H1 (cell line): ENCODE results near the gene UGGT1. TPM values are rescaled to one million over a fixed set of nuclear protein-coding genes. Genes with fewer than 3 reads are reported as not detected.

Source experiments
- CTCF ChIA-PET: fragments of 300-600 bp; sonication (Branson Sonifier 250); formaldehyde crosslinking; loops from one replicate; lab custom pipeline; 2021; ENCODE audit not compliant: partially characterized antibody; lab: Charles Lee
- POLR2A ChIA-PET: fragments of 300-600 bp; sonication (Branson Sonifier 250); formaldehyde crosslinking; loops from one replicate; lab custom pipeline; 2021; ENCODE audit warnings: inconsistent platforms; ENCODE audit not compliant: partially characterized antibody; lab: Charles Lee
- DNase-seq, 2 experiments: peaks; one replicate each; pipeline versions ENCODE4 v3.0.0 to v3.0.0-alpha.2; 2010 to 2022; ENCODE audit warnings: low spot score in 2 of 2, low read depth in 1 of 2, mixed read lengths in 1 of 2
- FAIRE-seq: peaks from 2 replicates; lab custom pipeline; 2011; peaks lifted over from hg19 to GRCh38; lab: Jason Lieb, UNC
- H2AFZ ChIP-seq: 2 replicates; pipeline ENCODE4 v1.8.1; 2012; ENCODE audit warnings: low read length, inconsistent platforms
- H2AK5ac ChIP-seq: 2 replicates; pipeline ENCODE4 v1.6.1; 2013; ENCODE audit warnings: low read depth, low read length
- H2BK120ac ChIP-seq: replicated peaks from 2 replicates; pipeline ENCODE3; 2013; ENCODE audit warnings: low read depth, low read length, inconsistent platforms
- H2BK12ac ChIP-seq: 2 replicates; pipeline ENCODE4 v1.6.1; 2013; ENCODE audit warnings: low read depth, low read length
- H2BK15ac ChIP-seq: 2 replicates; pipeline ENCODE4 v1.6.1; 2013; ENCODE audit warnings: low read length
- H2BK20ac ChIP-seq: 2 replicates; pipeline ENCODE4 v1.6.1; 2013; ENCODE audit warnings: low read length
- H2BK5ac ChIP-seq: 2 replicates; pipeline ENCODE4 v1.6.1; 2013; ENCODE audit warnings: low read depth, low read length
- H3K14ac ChIP-seq: 2 replicates; pipeline ENCODE4 v1.6.1; 2013; ENCODE audit warnings: inconsistent platforms; ENCODE audit not compliant: insufficient read length
- H3K18ac ChIP-seq: 2 replicates; pipeline ENCODE4 v1.6.1; 2013; ENCODE audit warnings: low read length; ENCODE audit errors: extremely low read depth
- H3K23ac ChIP-seq: 2 replicates; pipeline ENCODE4 v1.6.1; 2013; ENCODE audit warnings: inconsistent platforms; ENCODE audit not compliant: insufficient read length
- H3K23me2 ChIP-seq: 2 replicates; pipeline ENCODE4 v1.6.1; 2013; ENCODE audit warnings: low read depth, low read length
- H3K27ac ChIP-seq: 2 replicates; pipeline ENCODE4 v1.6.1; 2011; ENCODE audit warnings: low read depth, low read length, inconsistent platforms
- H3K27me3 ChIP-seq, 4 experiments: replicated peaks in 1 of 4; 1 replicate in 1 of 4; 2 replicates in 3 of 4; pipeline versions ENCODE4 v1.6.1 to v1.8.1; 2011 to 2013; ENCODE audit warnings: low read length in 3 of 4, mild to moderate bottlenecking in 3 of 4, inconsistent platforms in 2 of 4, mixed read lengths in 2 of 4, moderate library complexity in 1 of 4; ENCODE audit not compliant: control insufficient read depth in 3 of 4, insufficient read depth in 3 of 4; ENCODE audit errors: extremely low read depth in 1 of 4
- H3K36me3 ChIP-seq, 4 experiments: 2 replicates each; pipeline versions ENCODE4 v1.6.1 to v1.8.1; 2011 to 2013; ENCODE audit warnings: mild to moderate bottlenecking in 4 of 4, low read length in 3 of 4, moderate library complexity in 2 of 4, control low read depth in 1 of 4, inconsistent platforms in 1 of 4; ENCODE audit not compliant: insufficient read depth in 4 of 4, control insufficient read depth in 2 of 4
- H3K4ac ChIP-seq: replicated peaks from 2 replicates; pipeline ENCODE3; 2013; ENCODE audit warnings: low read length, low read depth, mixed read lengths, inconsistent platforms; ENCODE audit not compliant: insufficient read length
- H3K4me1 ChIP-seq, 4 experiments: replicated peaks in 1 of 4; 1 replicate in 1 of 4; 2 replicates in 3 of 4; pipeline versions ENCODE4 v1.6.1 to v1.8.1; 2011 to 2013; ENCODE audit warnings: low read length in 3 of 4, inconsistent platforms in 2 of 4, mixed read lengths in 1 of 4; ENCODE audit not compliant: insufficient read depth in 4 of 4, control insufficient read depth in 3 of 4
- H3K4me2 ChIP-seq, 2 experiments: 2 replicates each; pipeline versions ENCODE4 v1.6.1 to v1.8.1; 2011 to 2013; ENCODE audit warnings: low read depth in 2 of 2, low read length in 2 of 2, control low read depth in 1 of 2, inconsistent platforms in 1 of 2, mild to moderate bottlenecking in 1 of 2; ENCODE audit not compliant: insufficient read depth in 1 of 2
- H3K4me3 ChIP-seq, 4 experiments: fragments of 200-600, 300-600 bp in 1 of 4; sonication (generic), shearing (Covaris generic), sonication (Bioruptor Twin) in 1 of 4; 2 replicates each; pipeline versions ENCODE4 v1.5.1 to v1.8.1; 2011 to 2016; ENCODE audit warnings: low read length in 4 of 4, low read depth in 3 of 4, control low read depth in 2 of 4, inconsistent platforms in 2 of 4, mild to moderate bottlenecking in 2 of 4, mixed read lengths in 1 of 4, moderate library complexity in 1 of 4; ENCODE audit not compliant: insufficient read depth in 2 of 4; ENCODE audit errors: extremely low read depth in 1 of 4
- H3K56ac ChIP-seq: replicated peaks from 2 replicates; pipeline ENCODE3; 2013; ENCODE audit warnings: low read depth, mild to moderate bottlenecking, mixed read lengths, low read length, inconsistent platforms; ENCODE audit not compliant: insufficient read length
- H3K79me1 ChIP-seq: 2 replicates; pipeline ENCODE4 v1.6.1; 2013; ENCODE audit warnings: low read depth, low read length, control low read depth
- H3K79me2 ChIP-seq, 2 experiments: 2 replicates each; pipeline versions ENCODE4 v1.6.1 to v1.8.1; 2012 to 2013; ENCODE audit warnings: low read length in 2 of 2, mild to moderate bottlenecking in 2 of 2, inconsistent platforms in 1 of 2; ENCODE audit not compliant: insufficient read depth in 2 of 2, control insufficient read depth in 1 of 2
- H3K9ac ChIP-seq, 4 experiments: replicated peaks in 1 of 4; 1 replicate in 1 of 4; 2 replicates in 3 of 4; pipeline versions ENCODE4 v1.6.1 to v1.8.1; 2011 to 2013; ENCODE audit warnings: low read depth in 3 of 4, low read length in 3 of 4, control low read depth in 2 of 4, mild to moderate bottlenecking in 2 of 4, moderate library complexity in 2 of 4, inconsistent platforms in 1 of 4; ENCODE audit errors: extremely low read depth in 1 of 4
- H3K9me3 ChIP-seq, 2 experiments: 2 replicates each; pipeline versions ENCODE4 v1.6.1 to v1.8.1; 2012 to 2013; ENCODE audit warnings: mild to moderate bottlenecking in 2 of 2, moderate library complexity in 2 of 2, control low read depth in 1 of 2, inconsistent platforms in 1 of 2, low read depth in 1 of 2, low read length in 1 of 2, mixed read lengths in 1 of 2; ENCODE audit not compliant: insufficient read depth in 2 of 2
- H4K20me1 ChIP-seq, 2 experiments: replicated peaks in 1 of 2; 2 replicates each; pipeline versions ENCODE3 to v1.8.1; 2011 to 2013; ENCODE audit warnings: inconsistent platforms in 2 of 2, low read length in 2 of 2, mild to moderate bottlenecking in 1 of 2; ENCODE audit not compliant: insufficient read depth in 2 of 2, control insufficient read depth in 1 of 2
- H4K5ac ChIP-seq: 2 replicates; pipeline ENCODE4 v1.6.1; 2013; ENCODE audit warnings: low read length, low read depth, mixed read lengths, inconsistent platforms; ENCODE audit not compliant: insufficient read length
- H4K8ac ChIP-seq: 2 replicates; pipeline ENCODE4 v1.8.0; 2013; ENCODE audit warnings: mild to moderate bottlenecking, moderate library complexity, low read length, inconsistent platforms; ENCODE audit not compliant: insufficient read depth; ENCODE audit errors: extremely low read depth
- H4K91ac ChIP-seq: replicated peaks from 2 replicates; pipeline ENCODE3; 2013; ENCODE audit warnings: low read length, mixed read lengths, inconsistent platforms; ENCODE audit not compliant: insufficient read length
- CBX8 ChIP-seq: fragments of 300-800, 300-1000 bp; sonication (generic); IDR thresholded peaks from 2 replicates; pipeline ENCODE4 v1.7.1; 2016; ENCODE audit warnings: low read depth, low read length, borderline replicate concordance
- CTBP2 ChIP-seq: IDR thresholded peaks from 2 replicates; pipeline ENCODE4 v1.7.0; 2011; ENCODE audit warnings: borderline replicate concordance, mild to moderate bottlenecking, moderate library complexity, mixed read lengths, low read length; ENCODE audit not compliant: insufficient read depth, insufficient read length
- GTF2F1 ChIP-seq: IDR thresholded peaks from 2 replicates; pipeline ENCODE4 v1.6.1; 2012; ENCODE audit warnings: low read depth, low read length, improper control_type of control experiment, borderline replicate concordance
- HDAC6 ChIP-seq: IDR thresholded peaks from one replicate; pipeline ENCODE4 v1.7.1; 2012; ENCODE audit warnings: low read depth, mild to moderate bottlenecking, inconsistent platforms, low read length, moderate library complexity
- RBBP5 ChIP-seq: IDR thresholded peaks from 2 replicates; pipeline ENCODE4 v1.7.1; 2012; ENCODE audit warnings: low read depth, mild to moderate bottlenecking, inconsistent platforms, low read length, moderate library complexity, borderline replicate concordance
- TBP ChIP-seq: IDR thresholded peaks from 2 replicates; pipeline ENCODE4 v1.6.1; 2011; ENCODE audit warnings: low read depth, low read length, improper control_type of control experiment
- WGBS, 2 experiments: shearing (Covaris generic) in 1 of 2; methylation state at CpG; one replicate each; pipeline versions ENCODE4 v1.1.6 to v1.1.7; 2013 to 2015; ENCODE audit warnings: low lambda C conversion rate in 2 of 2, mixed read lengths in 2 of 2, inconsistent platforms in 1 of 2, low coverage in 1 of 2, missing lambda C conversion rate in 1 of 2; ENCODE audit not compliant: insufficient replicate concordance in 2 of 2, insufficient coverage in 1 of 2, insufficient read length in 1 of 2; ENCODE audit errors: extremely low coverage in 1 of 2, missing lambda C conversion rate in 1 of 2; 5-methylcytosine and 5-hydroxymethylcytosine counted together
- polyA plus RNA-seq, 7 experiments: library from polyadenylated mRNA; depleted of rRNA in 3 of 7; stranded (reverse) in 5 of 7; unstranded in 2 of 7; fragments of >200 nt in 5 of 7; fragments of 200-250 nt in 2 of 7; gene quantifications; 1 replicate in 5 of 7; 2 replicates in 1 of 7; 4 replicates in 1 of 7; pipeline versions ENCODE4 v1.2.1 to v1.2.3, GENCODE V29; 2011 to 2013; ENCODE audit warnings: missing spikeins in 2 of 7, mixed read lengths in 2 of 7
- total RNA-seq: library from RNA; stranded (reverse); fragmentation: NEBNext Ultra II Directional; extraction: Animal tissue kit (Norgen Biotek cat#: 25700); gene quantifications from 2 replicates; pipeline ENCODE4 v1.2.1, GENCODE V29; 2021

The UGGT1 gene
- total and polyA plus RNA-seq, 2 of the 8 experiments (the other 6 are each of a cell fraction or from before 2014, with no cell fraction given), result 14.9 to 57.3 TPM

DNA sequence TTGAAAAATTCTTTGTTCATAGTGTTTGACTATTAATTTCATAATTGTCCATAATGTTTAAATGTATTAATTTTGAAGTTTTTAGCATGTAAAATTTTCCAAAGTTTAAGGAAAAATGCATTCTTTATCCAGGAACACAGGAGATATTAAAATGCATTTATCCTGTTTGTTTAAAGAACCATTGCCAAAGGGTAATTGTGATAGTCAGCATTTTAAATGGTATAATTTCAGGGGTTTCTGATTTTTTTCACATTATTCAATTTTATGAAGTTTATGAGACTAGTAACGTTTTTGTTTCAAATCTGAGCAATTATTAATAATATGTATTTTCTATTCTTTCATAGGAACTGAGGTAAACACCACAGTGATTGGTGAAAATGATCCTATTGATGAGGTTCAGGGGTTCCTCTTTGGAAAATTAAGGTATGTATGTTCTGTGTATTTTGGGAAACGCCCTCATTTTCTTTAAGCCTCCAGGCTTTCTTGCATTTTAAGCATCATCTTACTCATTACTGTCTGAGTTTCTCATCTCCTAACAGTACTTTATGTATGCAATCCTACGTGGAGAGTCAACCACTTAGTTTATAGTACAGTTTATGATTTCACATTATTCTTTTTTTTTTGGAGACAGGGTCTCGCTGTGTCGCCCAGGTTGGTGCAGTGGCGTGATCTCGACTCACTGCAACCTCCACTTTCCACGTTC is 25.1 kb downstream of the UGGT1 start:
- TF ChIP-seq GTF2F1, result no peak
- no peak for TF ChIP-seq CBX8
- TF ChIP-seq HDAC6, result no peak
- no peak for TF ChIP-seq RBBP5
- TF ChIP-seq CTBP2, result no peak
- TF ChIP-seq TBP, result no peak
- Histone ChIP-seq H3K79me2 (no peaks in the 10 kb centered on the region), H2BK20ac (no peak overlapping the region), H3K27me3 (no peaks in the 10 kb centered on the region), H3K79me1 (no peaks in the 10 kb centered on the region), H3K4ac (no peak overlapping the region), H4K5ac (no peak overlapping the region), H3K56ac (no peak overlapping the region), H3K4me3 (no peak overlapping the region), H2BK12ac (no peak overlapping the region), H2BK120ac (no peak overlapping the region), H3K4me2 (no peak overlapping the region), H2BK15ac (no peak overlapping the region), H3K18ac (no peak overlapping the region), H3K9ac (no peak overlapping the region), H3K27ac (no peak overlapping the region), H2AFZ (no peak overlapping the region), H3K36me3 (peaks cover 0 to 60% (median 33%) of the 10 kb centered on the region in 4 experiments; a peak in 7 of 8 replicates), H3K23me2 (no peaks in the 10 kb centered on the region), H3K4me1 (no peaks in the 10 kb centered on the region), H2BK5ac (no peak overlapping the region), H3K9me3 (no peaks in the 10 kb centered on the region), H3K23ac (no peak overlapping the region), H4K91ac (no peak overlapping the region), H3K14ac (no peak overlapping the region), H4K8ac (no peak overlapping the region), H2AK5ac (no peak overlapping the region), H4K20me1 (peaks cover 0 to 2% of the 10 kb centered on the region in 2 experiments)
- DNase-seq, result no peak
- CTCF ChIA-PET, result no interaction called here
- FAIRE-seq, result no peak
- 79% methylated on average over 8 of the region's 8 CpGs; no CpG with 5 or more reads in 1 of the 2 experiments for WGBS, 2 experiments
- POLR2A ChIA-PET, result no interaction called here
